Ishikawa (cell line): ENCODE measurements around the gene PTCD2.

Experiments
- CEBPB ChIP-seq: IDR thresholded peaks from 2 replicates; pipeline ENCODE4 v1.6.1; 2012
- CREB1 ChIP-seq: IDR thresholded peaks from 2 replicates; pipeline ENCODE4 v1.6.1; 2012; ENCODE audit warnings: low read depth
- EGR1 ChIP-seq: IDR thresholded peaks from 2 replicates; pipeline ENCODE4 v1.6.1; 2012
- EP300 ChIP-seq: IDR thresholded peaks from 2 replicates; pipeline ENCODE4 v1.6.1; 2012; ENCODE audit warnings: borderline replicate concordance
- FOXM1 ChIP-seq: IDR thresholded peaks from 2 replicates; pipeline ENCODE4 v1.6.1; 2012; ENCODE audit warnings: low read depth, borderline replicate concordance
- NFIC ChIP-seq: IDR thresholded peaks from 2 replicates; pipeline ENCODE4 v1.6.1; 2012
- RAD21 ChIP-seq: IDR thresholded peaks from 2 replicates; pipeline ENCODE4 v1.6.1; 2012; ENCODE audit warnings: low read depth
- TAF1 ChIP-seq: IDR thresholded peaks from 2 replicates; pipeline ENCODE4 v1.6.1; 2012; ENCODE audit warnings: low read depth, mild to moderate bottlenecking
- TCF12 ChIP-seq: IDR thresholded peaks from 2 replicates; pipeline ENCODE4 v1.6.1; 2012; ENCODE audit warnings: low read depth
- TEAD4 ChIP-seq: IDR thresholded peaks from 2 replicates; pipeline ENCODE4 v1.6.1; 2012
- YY1 ChIP-seq: IDR thresholded peaks from 2 replicates; pipeline ENCODE4 v1.6.1; 2012; ENCODE audit warnings: low read depth
- ZBTB7A ChIP-seq: IDR thresholded peaks from 2 replicates; pipeline ENCODE4 v1.6.1; 2012; ENCODE audit warnings: low read depth
- TF ChIP-seq, protein P1 (sequence below): IDR thresholded peaks from 2 replicates; pipeline ENCODE4 v1.6.1; 2012; ENCODE audit warnings: low read depth, mild to moderate bottlenecking
- TF ChIP-seq, protein P2 (sequence below): IDR thresholded peaks from 2 replicates; pipeline ENCODE4 v1.6.1; 2012
- TF ChIP-seq, protein P3 (sequence below): IDR thresholded peaks from 2 replicates; pipeline ENCODE4 v1.6.1; 2012

PTCD2 gene

DNA sequence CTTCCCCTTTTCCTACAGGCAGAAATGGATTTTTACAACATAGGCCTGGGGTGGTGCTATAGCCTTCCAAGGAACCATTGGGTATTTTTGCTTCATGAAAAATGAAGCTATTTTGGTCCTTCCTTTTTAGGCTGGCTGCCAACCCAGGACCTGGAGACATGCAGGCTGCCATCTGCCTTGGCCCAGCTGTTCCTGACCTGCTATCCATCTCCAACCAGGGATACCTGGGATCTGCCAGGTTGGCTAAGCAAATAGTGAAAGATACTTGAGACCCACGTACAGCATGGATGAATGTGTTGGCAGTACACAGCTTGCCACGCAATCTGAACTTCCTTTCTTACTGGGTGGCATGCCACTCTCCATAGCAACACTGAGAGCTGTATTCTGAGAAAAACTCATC, 31.2 kb upstream of the PTCD2 start:
- TF ChIP-seq, protein P1, sequence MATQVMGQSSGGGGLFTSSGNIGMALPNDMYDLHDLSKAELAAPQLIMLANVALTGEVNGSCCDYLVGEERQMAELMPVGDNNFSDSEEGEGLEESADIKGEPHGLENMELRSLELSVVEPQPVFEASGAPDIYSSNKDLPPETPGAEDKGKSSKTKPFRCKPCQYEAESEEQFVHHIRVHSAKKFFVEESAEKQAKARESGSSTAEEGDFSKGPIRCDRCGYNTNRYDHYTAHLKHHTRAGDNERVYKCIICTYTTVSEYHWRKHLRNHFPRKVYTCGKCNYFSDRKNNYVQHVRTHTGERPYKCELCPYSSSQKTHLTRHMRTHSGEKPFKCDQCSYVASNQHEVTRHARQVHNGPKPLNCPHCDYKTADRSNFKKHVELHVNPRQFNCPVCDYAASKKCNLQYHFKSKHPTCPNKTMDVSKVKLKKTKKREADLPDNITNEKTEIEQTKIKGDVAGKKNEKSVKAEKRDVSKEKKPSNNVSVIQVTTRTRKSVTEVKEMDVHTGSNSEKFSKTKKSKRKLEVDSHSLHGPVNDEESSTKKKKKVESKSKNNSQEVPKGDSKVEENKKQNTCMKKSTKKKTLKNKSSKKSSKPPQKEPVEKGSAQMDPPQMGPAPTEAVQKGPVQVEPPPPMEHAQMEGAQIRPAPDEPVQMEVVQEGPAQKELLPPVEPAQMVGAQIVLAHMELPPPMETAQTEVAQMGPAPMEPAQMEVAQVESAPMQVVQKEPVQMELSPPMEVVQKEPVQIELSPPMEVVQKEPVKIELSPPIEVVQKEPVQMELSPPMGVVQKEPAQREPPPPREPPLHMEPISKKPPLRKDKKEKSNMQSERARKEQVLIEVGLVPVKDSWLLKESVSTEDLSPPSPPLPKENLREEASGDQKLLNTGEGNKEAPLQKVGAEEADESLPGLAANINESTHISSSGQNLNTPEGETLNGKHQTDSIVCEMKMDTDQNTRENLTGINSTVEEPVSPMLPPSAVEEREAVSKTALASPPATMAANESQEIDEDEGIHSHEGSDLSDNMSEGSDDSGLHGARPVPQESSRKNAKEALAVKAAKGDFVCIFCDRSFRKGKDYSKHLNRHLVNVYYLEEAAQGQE = no peak
- TF ChIP-seq EP300 (no peak), EGR1 (no peak), FOXM1 (no peak), TEAD4 (no peak), ZBTB7A (no peak), TAF1 (no peak), YY1 (no peak), NFIC (no peak), RAD21 (no peak), TCF12 (no peak), CREB1 (no peak), CEBPB (no peak)
- TF ChIP-seq, protein P2, sequence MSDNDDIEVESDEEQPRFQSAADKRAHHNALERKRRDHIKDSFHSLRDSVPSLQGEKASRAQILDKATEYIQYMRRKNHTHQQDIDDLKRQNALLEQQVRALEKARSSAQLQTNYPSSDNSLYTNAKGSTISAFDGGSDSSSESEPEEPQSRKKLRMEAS = no peak
- TF ChIP-seq, protein P3, sequence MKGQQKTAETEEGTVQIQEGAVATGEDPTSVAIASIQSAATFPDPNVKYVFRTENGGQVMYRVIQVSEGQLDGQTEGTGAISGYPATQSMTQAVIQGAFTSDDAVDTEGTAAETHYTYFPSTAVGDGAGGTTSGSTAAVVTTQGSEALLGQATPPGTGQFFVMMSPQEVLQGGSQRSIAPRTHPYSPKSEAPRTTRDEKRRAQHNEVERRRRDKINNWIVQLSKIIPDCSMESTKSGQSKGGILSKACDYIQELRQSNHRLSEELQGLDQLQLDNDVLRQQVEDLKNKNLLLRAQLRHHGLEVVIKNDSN = no peak

DNA sequence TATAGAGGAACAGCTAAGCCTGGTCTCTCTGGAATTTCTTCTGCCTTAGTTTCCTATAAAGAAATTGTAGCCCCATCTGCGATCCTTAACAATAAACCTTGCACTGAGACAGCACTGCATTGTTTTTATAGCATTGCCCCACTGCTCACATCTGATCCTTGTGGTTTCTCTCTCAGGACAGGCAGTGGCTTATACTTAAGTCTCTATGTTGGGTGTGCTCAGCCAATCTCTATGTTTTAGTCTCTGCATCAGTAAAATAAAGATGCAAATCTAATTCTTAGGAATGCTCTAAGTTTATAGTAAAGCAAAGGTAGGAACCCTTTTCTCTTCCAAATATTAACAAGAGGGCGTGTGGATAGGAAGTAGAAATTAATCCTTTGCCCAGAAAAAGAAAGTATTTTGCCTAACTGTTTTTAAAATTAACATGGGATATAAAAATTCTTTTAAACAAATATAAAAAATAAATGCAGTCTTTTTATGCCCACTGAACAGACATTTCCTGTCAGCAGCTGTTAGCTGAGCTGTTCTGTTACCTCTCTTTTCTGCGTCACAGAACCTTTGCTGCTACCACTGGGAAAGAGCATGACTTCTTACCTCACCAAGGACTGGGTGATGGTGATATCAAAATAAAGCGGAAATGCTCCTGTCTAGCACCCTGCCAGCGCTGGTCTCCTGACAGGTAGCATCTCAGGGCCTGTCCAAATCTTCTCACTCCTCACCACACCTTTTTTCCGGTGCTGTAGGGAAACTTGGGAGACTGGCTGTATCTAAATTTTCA, 29.6 kb upstream of the PTCD2 start:
- TF ChIP-seq RAD21 (no peak), EGR1 (no peak), CEBPB (no peak), CREB1 (no peak), YY1 (no peak), TCF12 (no peak), FOXM1 (no peak), TAF1 (no peak), TEAD4 (no peak), NFIC (no peak), EP300 (no peak), ZBTB7A (no peak)
- TF ChIP-seq, protein P3 = no peak
- TF ChIP-seq, protein P2 = no peak
- TF ChIP-seq, protein P1 = no peak

DNA sequence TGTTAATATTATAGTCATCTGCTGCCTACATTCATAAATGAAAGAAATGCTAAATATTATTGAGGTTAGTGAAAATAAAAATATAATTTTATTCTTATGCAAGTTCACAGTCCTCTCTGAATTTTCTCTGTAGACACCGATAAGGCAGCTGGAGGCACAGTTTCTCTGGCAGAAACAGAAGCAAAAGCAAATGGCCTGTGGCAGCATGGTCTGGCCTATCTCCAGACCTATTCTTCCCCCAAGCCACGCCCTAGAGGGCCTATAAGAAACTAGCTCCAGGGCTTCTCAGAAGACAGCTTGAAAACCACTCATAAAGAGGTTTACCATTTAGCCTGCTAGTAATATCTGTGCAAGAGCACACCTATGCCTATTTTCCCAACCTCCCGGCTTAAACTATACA, 28.6 kb upstream of the PTCD2 start:
- TF ChIP-seq, protein P1 = no peak
- TF ChIP-seq CREB1 (no peak), FOXM1 (no peak), EGR1 (no peak), TCF12 (no peak), EP300 (no peak), YY1 (no peak), RAD21 (no peak), CEBPB (no peak), NFIC (no peak), TEAD4 (no peak), ZBTB7A (no peak), TAF1 (no peak)
- TF ChIP-seq, protein P2 = no peak
- TF ChIP-seq, protein P3 = no peak
